PFSK-1 (cell line): ENCODE measurements around the gene GABRB3.

Source experiments
- POLR2AphosphoS5 ChIP-seq: IDR thresholded peaks from 2 replicates; pipeline ENCODE4 v1.6.1; 2012; ENCODE audit warnings: low read depth, mild to moderate bottlenecking, control low read depth, low read length, moderate library complexity
- SIN3A ChIP-seq: IDR thresholded peaks from 2 replicates; pipeline ENCODE4 v1.6.1; 2012; ENCODE audit warnings: mild to moderate bottlenecking, low read length, moderate library complexity, borderline replicate concordance; ENCODE audit not compliant: insufficient read depth
- TAF1 ChIP-seq: IDR thresholded peaks from 2 replicates; pipeline ENCODE4 v1.6.1; 2012; ENCODE audit warnings: low read length, control low read depth, borderline replicate concordance; ENCODE audit not compliant: insufficient read depth

GRCh38 chr15:26537663-26538062 is 235.2 kb downstream of the GABRB3 start:
- TF ChIP-seq POLR2AphosphoS5: no peak
- no peak for TF ChIP-seq TAF1
- TF ChIP-seq SIN3A: no peak
